Measurements from ENCODE around the gene ZNRF2.

DNA sequence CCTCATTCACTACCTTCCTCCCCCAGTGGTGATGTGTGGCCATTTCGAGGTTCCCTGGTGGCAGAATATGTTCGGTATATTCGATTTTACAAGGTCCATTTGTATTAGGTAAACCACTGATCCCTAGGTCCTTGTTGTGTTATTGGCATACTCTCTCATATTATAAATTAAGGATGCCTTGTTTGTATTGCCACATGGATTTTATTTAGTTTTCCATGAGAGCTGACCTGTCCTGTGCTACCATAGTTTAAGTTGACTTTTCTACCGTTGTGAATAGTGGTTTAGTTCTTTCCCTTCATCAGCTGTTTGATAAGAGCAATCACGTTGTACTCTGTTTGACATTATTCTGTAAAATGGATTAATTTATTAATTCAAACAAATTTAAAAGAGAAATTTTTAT is 29.4 kb downstream of the ZNRF2 start:
- no peak for TF ChIP-seq EZH2 (IDR thresholded peaks at IDR 0.05; ENCODE audit: low read depth)
- TF ChIP-seq, protein P1, sequence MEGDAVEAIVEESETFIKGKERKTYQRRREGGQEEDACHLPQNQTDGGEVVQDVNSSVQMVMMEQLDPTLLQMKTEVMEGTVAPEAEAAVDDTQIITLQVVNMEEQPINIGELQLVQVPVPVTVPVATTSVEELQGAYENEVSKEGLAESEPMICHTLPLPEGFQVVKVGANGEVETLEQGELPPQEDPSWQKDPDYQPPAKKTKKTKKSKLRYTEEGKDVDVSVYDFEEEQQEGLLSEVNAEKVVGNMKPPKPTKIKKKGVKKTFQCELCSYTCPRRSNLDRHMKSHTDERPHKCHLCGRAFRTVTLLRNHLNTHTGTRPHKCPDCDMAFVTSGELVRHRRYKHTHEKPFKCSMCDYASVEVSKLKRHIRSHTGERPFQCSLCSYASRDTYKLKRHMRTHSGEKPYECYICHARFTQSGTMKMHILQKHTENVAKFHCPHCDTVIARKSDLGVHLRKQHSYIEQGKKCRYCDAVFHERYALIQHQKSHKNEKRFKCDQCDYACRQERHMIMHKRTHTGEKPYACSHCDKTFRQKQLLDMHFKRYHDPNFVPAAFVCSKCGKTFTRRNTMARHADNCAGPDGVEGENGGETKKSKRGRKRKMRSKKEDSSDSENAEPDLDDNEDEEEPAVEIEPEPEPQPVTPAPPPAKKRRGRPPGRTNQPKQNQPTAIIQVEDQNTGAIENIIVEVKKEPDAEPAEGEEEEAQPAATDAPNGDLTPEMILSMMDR (conservative IDR thresholded peaks at IDR 0.05) = no peak

Measured in PC-9 (cell line).